Brain microvascular endothelial cell (primary cell): Measurements from ENCODE around the gene ABHD13.
A peak's percentile ranks its signal among the peaks of the same experiment; 100 is the strongest.

ENCODE experiments used
- DNase-seq: peaks from one replicate; pipeline ENCODE4 v3.0.0-alpha.2; 2020
- H3K27ac ChIP-seq: fragments of 250-450 bp; sonication (Bioruptor Pico); 2 replicates; pipeline ENCODE4 v1.5.1; 2020; ENCODE audit warnings: mild to moderate bottlenecking, moderate library complexity
- H3K27me3 ChIP-seq: fragments of 250-450 bp; sonication (Bioruptor Pico); replicated peaks from 2 replicates; pipeline ENCODE4 v1.5.1; 2020; ENCODE audit warnings: mild to moderate bottlenecking
- H3K36me3 ChIP-seq: fragments of 250-450 bp; sonication (Bioruptor Pico); replicated peaks from 2 replicates; pipeline ENCODE4 v1.5.1; 2020; ENCODE audit warnings: mild to moderate bottlenecking
- H3K4me3 ChIP-seq: 2 replicates; pipeline ENCODE4 v1.5.1; 2011; ENCODE audit warnings: low read depth, mild to moderate bottlenecking, control low read depth, low read length, moderate library complexity
- in situ Hi-C: cut with HindIII; loops from 2 replicates; pipeline ENCODE4 v1.10.0; 2017; ENCODE audit warnings: low sequenced_read_pairs, low pct_ligation_motif_present
- TF ChIP-seq, protein P1 (sequence below): IDR thresholded peaks from 2 replicates; pipeline ENCODE4 v1.5.1; 2011; ENCODE audit warnings: low read depth, mild to moderate bottlenecking, moderate library complexity, low read length, control low read depth, inconsistent platforms; ENCODE audit errors: missing control alignments

The ABHD13 gene

DNA sequence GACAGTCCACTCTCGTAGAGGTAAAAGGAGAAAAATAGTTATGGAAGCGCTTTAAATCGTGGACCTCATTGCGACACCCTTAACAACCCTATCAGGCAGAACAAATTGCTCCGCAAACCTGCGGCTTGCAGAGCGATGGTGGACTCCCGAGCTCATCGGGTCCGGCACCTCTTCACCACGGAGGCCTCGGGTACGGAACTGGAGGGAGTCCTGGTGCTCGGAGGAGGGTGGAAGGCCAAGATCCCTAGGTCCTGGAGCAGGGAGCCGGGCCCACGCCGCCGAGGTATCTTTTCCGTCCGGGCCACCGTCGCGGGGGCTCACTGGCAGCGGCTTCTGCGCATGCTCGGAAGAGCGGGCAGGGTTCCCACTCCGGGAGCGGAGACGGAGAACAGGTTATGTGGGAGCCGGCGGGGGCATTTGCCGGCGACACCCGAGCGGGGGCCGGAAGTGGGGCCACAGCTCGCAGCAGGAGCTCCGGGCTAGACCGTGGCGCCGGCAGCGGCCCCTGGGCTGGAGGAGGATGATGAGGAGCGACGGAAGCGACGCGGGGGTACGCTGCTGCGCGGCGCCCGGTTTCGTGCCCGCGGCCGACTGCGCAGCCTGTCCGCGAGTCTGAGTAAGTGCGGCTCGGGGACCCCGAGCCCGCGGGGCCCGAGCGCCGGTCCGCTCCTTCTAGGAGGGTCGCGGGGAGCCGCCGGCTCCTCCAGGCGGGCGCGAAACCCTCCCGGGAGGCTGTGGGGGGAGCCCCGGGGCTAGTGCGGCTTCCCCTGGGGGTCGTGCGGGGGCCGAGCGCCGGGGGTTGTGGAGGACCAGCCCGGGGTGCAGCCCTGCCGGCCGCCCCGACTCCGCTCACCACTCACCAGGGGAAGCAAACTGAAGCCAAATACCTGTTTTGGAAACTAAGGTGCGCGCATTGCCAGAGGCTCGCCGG lies at the start of gene ABHD13:
Gene ABHD13 (plus strand): TSS at position 349 of the 931 bp plus-strand sequence. CDS start 10,827 bp downstream, outside the sequence.
- Histone ChIP-seq H3K27me3 (no peaks in the 10 kb centered on the region), H3K4me3 (peak within 1 kb of the TSS; percentile 80), H3K36me3 (no peaks in the 10 kb centered on the region), H3K27ac (peak within 1 kb of the TSS; percentile 73)
- DNase-seq, result peak; percentile 85
- TF ChIP-seq, protein P1, sequence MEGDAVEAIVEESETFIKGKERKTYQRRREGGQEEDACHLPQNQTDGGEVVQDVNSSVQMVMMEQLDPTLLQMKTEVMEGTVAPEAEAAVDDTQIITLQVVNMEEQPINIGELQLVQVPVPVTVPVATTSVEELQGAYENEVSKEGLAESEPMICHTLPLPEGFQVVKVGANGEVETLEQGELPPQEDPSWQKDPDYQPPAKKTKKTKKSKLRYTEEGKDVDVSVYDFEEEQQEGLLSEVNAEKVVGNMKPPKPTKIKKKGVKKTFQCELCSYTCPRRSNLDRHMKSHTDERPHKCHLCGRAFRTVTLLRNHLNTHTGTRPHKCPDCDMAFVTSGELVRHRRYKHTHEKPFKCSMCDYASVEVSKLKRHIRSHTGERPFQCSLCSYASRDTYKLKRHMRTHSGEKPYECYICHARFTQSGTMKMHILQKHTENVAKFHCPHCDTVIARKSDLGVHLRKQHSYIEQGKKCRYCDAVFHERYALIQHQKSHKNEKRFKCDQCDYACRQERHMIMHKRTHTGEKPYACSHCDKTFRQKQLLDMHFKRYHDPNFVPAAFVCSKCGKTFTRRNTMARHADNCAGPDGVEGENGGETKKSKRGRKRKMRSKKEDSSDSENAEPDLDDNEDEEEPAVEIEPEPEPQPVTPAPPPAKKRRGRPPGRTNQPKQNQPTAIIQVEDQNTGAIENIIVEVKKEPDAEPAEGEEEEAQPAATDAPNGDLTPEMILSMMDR, result no peak
- in situ Hi-C loops, result no loop called here

DNA sequence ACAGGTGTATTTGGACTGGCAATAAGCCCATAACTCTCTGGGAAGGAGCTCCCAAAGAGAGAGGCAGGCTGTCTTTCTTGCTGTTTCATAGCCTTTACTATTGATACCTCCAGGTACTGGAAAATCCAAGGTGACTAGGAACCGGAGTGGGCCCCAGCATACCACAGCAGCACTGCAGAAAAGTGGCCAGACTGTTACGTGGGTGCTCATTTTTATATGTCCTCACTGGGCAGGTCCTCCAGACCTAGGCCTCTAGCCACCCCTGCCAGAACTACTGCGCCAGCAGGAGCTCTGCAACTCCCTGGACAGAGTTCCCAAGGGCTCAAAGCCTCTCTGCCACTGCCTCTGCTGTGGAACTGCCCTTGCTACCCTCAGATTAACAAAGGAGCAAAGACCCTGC lies 49.3 kb upstream of the ABHD13 start:
- Histone ChIP-seq H3K27ac (no peak overlapping the region), H3K27me3 (no peaks in the 10 kb centered on the region), H3K4me3 (no peak overlapping the region), H3K36me3 (no peaks in the 10 kb centered on the region)
- in situ Hi-C loops, result no loop called here
- TF ChIP-seq, protein P1, result no peak
- DNase-seq, result no peak

DNA sequence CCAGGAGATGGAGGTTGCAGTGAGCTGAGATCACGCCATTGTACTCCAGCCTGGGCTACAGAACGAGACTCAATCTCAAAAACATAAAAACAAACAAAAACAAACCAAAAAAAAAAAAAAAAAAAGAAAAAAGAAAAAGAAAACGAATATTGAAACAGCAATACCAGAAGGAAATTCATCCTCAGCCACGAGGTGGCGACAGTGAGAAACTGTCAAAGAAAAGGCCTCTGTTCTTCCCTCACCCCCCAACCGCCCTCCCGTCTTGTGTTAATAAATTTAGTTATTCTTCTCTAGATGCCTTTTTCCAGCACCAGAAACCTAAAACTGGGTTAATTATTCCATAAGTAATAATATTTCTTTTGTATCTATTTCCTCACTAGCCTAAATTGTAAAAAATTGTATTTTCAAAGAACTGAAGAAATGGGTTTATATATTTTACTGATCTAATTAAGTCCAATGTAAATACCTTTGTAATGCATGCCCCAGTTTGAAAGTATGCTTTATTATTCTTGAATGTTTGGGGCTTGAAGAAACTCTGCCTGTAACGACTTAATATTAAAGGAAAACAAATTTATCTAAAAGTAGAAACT lies 41.4 kb upstream of the ABHD13 start:
- Histone ChIP-seq H3K27me3 (no peaks in the 10 kb centered on the region), H3K36me3 (no peaks in the 10 kb centered on the region), H3K27ac (no peak overlapping the region), H3K4me3 (no peak overlapping the region)
- DNase-seq, result peak; percentile 49
- in situ Hi-C loops, result no loop called here
- TF ChIP-seq, protein P1, result peak; percentile 66

DNA sequence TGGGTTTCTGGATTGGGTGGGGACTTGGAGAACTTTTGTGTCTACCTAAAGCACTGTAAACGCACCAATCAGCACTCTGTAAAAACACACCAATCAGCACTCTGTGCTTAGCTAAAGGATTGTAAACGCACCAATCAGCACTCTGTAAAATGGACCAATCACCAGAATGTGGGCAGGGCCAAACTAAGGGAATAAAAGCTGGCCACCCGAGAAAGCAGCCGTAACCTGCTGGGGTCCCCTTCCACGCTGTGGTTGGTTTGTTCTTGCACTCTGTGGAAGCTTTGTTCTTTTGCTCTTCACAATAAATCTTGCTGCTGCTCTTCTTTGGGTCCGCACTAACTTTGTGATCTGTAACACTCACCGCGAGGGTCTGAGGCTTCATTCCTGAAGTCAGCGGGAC lies 40.1 kb upstream of the ABHD13 start:
- no peak overlapping the region for H3K4me3 ChIP-seq
- H3K27me3 ChIP-seq, result no peaks in the 10 kb centered on the region
- H3K36me3 ChIP-seq, result no peaks in the 10 kb centered on the region
- H3K27ac ChIP-seq, result no peak overlapping the region
- no peak for DNase-seq
- in situ Hi-C loops, result no loop called here
- TF ChIP-seq, protein P1, result no peak

DNA sequence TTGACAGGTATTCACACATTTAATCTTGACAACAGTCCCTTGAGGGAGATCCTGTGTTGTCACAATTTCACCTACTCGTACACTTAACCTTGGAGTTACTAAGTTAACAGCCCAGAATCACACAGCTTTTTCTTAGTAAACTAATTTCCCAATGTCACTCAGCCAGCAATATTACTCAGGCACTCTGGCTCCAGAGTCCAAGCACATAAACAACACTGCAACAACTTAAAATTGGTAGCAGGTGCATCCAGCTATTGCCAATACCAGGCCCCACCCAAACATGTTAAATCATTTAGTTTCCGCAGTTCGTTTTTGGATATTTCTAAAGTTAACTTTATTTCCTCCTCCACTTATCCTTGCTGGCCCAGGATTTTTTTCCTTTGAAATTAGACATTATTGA lies 35.5 kb upstream of the ABHD13 start:
- Histone ChIP-seq H3K27me3 (no peaks in the 10 kb centered on the region), H3K27ac (no peak overlapping the region), H3K36me3 (no peaks in the 10 kb centered on the region), H3K4me3 (no peak overlapping the region)
- in situ Hi-C loops, result no loop called here
- TF ChIP-seq, protein P1, result no peak
- DNase-seq, result no peak
